K562 (cell line): Measurements from ENCODE around the gene AK5. TPM values are rescaled to one million over a fixed set of nuclear protein-coding genes. Genes with fewer than 3 reads are reported as not detected.

Experiments
- ATAC-seq: fragments of 200-7000 bp; cut with Tn5 transposase; 3 replicates; pipeline ENCODE4 v1.9.1; 2020; ENCODE audit warnings: moderate library complexity
- BruUV-seq: library from RNA; stranded (reverse); fragments of 400-500 nt; replicated peaks from 2 replicates; lab custom pipeline; 2021; lab: Mats Ljungman, UMichigan
- CTCF ChIA-PET: fragments of 300-600 bp; formaldehyde crosslinking; extraction: SDS; loops from one replicate; lab custom pipeline; 2021; ENCODE audit warnings: low intra/inter-chr PET ratio; lab: Yijun Ruan, JAX
- POLR2A ChIA-PET: fragments of 300-600, 350-650 bp; sonication (Branson Sonifier 250); formaldehyde crosslinking; extraction: SDS; loops from one replicate; lab custom pipeline; 2021; ENCODE audit warnings: antibody characterized with exemption, inconsistent platforms; lab: Yijun Ruan, JAX
- DNase-seq, 4 experiments: peaks; one replicate each; pipeline versions ENCODE4 v3.0.0 to v3.0.0-alpha.2; 2011 to 2018; ENCODE audit warnings: low spot score in 3 of 4, mixed read lengths in 3 of 4; ENCODE audit errors: extremely low read depth in 1 of 4
- FAIRE-seq: peaks from 2 replicates; lab custom pipeline; 2011; peaks lifted over from hg19 to GRCh38; lab: Jason Lieb, UNC
- H2AFZ ChIP-seq: 2 replicates; pipeline ENCODE4 v1.6.0; 2011; ENCODE audit warnings: low read depth, low read length, control low read depth, inconsistent platforms
- H3K27ac ChIP-seq: fragments of 200-600 bp; 3 replicates; pipeline ENCODE4 v1.8.0; 2011; ENCODE audit warnings: low read depth, mild to moderate bottlenecking, control low read depth, inconsistent platforms, low read length, moderate library complexity, mixed read lengths; ENCODE audit errors: extremely low read depth
- H3K27me3 ChIP-seq, 2 experiments: fragments of 300-600 bp in 1 of 2; 2 replicates in 1 of 2; 3 replicates in 1 of 2; pipeline versions ENCODE4 v1.6.0 to v1.8.0; 2011; ENCODE audit warnings: inconsistent platforms in 2 of 2, low read length in 2 of 2, mild to moderate bottlenecking in 1 of 2, mixed read lengths in 1 of 2, moderate library complexity in 1 of 2; ENCODE audit not compliant: control insufficient read depth in 2 of 2, insufficient read depth in 2 of 2
- H3K36me3 ChIP-seq: fragments of 300-600 bp; 3 replicates; pipeline ENCODE4 v1.8.0; 2011; ENCODE audit warnings: mild to moderate bottlenecking, low read length, inconsistent platforms; ENCODE audit not compliant: control insufficient read depth, insufficient read depth
- H3K4me1 ChIP-seq, 2 experiments: fragments of 200-600 bp in 1 of 2; replicated peaks in 1 of 2; 2 replicates in 1 of 2; 3 replicates in 1 of 2; pipeline versions ENCODE4 v1.5.1 to v1.8.0; 2011; ENCODE audit warnings: inconsistent platforms in 2 of 2, low read length in 2 of 2, mild to moderate bottlenecking in 1 of 2, mixed read lengths in 1 of 2, moderate library complexity in 1 of 2; ENCODE audit not compliant: control insufficient read depth in 2 of 2, insufficient read depth in 2 of 2
- H3K4me2 ChIP-seq: 2 replicates; pipeline ENCODE4 v1.6.1; 2011; ENCODE audit warnings: low read length, control low read depth, inconsistent platforms, mixed read lengths; ENCODE audit not compliant: insufficient read depth
- H3K4me3 ChIP-seq: fragments of 200-600 bp; sonication (generic), shearing (Covaris generic); 2 replicates; pipeline ENCODE4 v1.5.1; 2016; ENCODE audit warnings: control low read depth, inconsistent platforms
- H3K79me2 ChIP-seq: fragments of 200-600 bp; 3 replicates; pipeline ENCODE4 v1.8.0; 2011; ENCODE audit warnings: low read length, inconsistent platforms; ENCODE audit not compliant: control insufficient read depth, insufficient read depth
- H3K9ac ChIP-seq, 2 experiments: 2 replicates each; pipeline versions ENCODE4 v1.6.0 to v1.6.1; 2011; ENCODE audit warnings: low read depth in 2 of 2, low read length in 2 of 2, control low read depth in 1 of 2, inconsistent platforms in 1 of 2, mild to moderate bottlenecking in 1 of 2, mixed read lengths in 1 of 2; ENCODE audit not compliant: insufficient read depth in 1 of 2
- H3K9me1 ChIP-seq: one replicate; pipeline ENCODE4 v1.6.0; 2011; ENCODE audit warnings: inconsistent platforms, mild to moderate bottlenecking, low read length, moderate library complexity; ENCODE audit not compliant: control insufficient read depth, insufficient read depth
- H3K9me3 ChIP-seq: replicated peaks from 2 replicates; pipeline ENCODE4 v1.5.1; 2011; ENCODE audit warnings: low read depth, low read length, inconsistent platforms; ENCODE audit not compliant: control insufficient read depth, insufficient read depth
- H4K20me1 ChIP-seq: replicated peaks from 2 replicates; pipeline ENCODE4 v1.6.1; 2011; ENCODE audit warnings: low read length, inconsistent platforms, mixed read lengths; ENCODE audit not compliant: control insufficient read depth, insufficient read depth
- ARHGAP35 ChIP-seq: fragments of 450-650 bp; IDR thresholded peaks from 2 replicates; pipeline ENCODE4 v1.6.1; 2018; ENCODE audit not compliant: partially characterized antibody
- BCOR ChIP-seq: fragments of 450-650 bp; IDR thresholded peaks from 2 replicates; pipeline ENCODE4 v1.6.1; 2016
- CBX8 ChIP-seq: fragments of 200-600 bp; sonication (generic); IDR thresholded peaks from 2 replicates; pipeline ENCODE4 v1.6.1; 2012; ENCODE audit warnings: borderline replicate concordance, mixed run types, low read depth, mild to moderate bottlenecking, moderate library complexity, mixed read lengths, low read length, control low read depth, inconsistent platforms; ENCODE audit not compliant: poor library complexity, severe bottlenecking; ENCODE audit errors: extremely low read depth
- CSDE1 ChIP-seq, 2 experiments: fragments of 450-650 bp; IDR thresholded peaks; 2 replicates each; pipeline ENCODE4 v1.6.1; 2016; ENCODE audit warnings: mild to moderate bottlenecking in 1 of 2
- FOSL1 ChIP-seq: fragments of 200-800 bp; sonication (Bioruptor generic); conservative IDR thresholded peaks from 2 replicates; pipeline ENCODE4 v1.6.1; 2016; ENCODE audit warnings: missing genetic modification characterization, missing compliant biosample characterization
- FOXA1 ChIP-seq: fragments of 450-650 bp; IDR thresholded peaks from 2 replicates; pipeline ENCODE4 v1.6.1; 2016; ENCODE audit warnings: mild to moderate bottlenecking, borderline replicate concordance
- HDAC3 ChIP-seq: fragments of 450-650 bp; IDR thresholded peaks from 2 replicates; pipeline ENCODE4 v1.6.1; 2018; ENCODE audit warnings: borderline replicate concordance, mild to moderate bottlenecking, moderate library complexity; ENCODE audit not compliant: partially characterized antibody
- KDM2B ChIP-seq: fragments of 250-450 bp; sonication (Bioruptor Pico); IDR thresholded peaks from 2 replicates; pipeline ENCODE4 v1.8.0; 2021; ENCODE audit warnings: mild to moderate bottlenecking, moderate library complexity
- LCOR ChIP-seq: sonication (generic); formaldehyde crosslinking; IDR thresholded peaks from 2 replicates; pipeline ENCODE4 v1.8.0; 2022; ENCODE audit warnings: mild to moderate bottlenecking, missing genetic modification reagents
- NFE2L1 ChIP-seq: fragments of 450-650 bp; IDR thresholded peaks from 2 replicates; pipeline ENCODE4 v1.6.1; 2016; ENCODE audit warnings: missing genetic modification characterization, low read depth, mild to moderate bottlenecking, missing compliant biosample characterization, moderate library complexity, borderline replicate concordance
- PHF20 ChIP-seq: fragments of 450-650 bp; IDR thresholded peaks from 2 replicates; pipeline ENCODE4 v1.6.1; 2018; ENCODE audit not compliant: partially characterized antibody
- RBM25 ChIP-seq: fragments of 200-400 bp; formaldehyde crosslinking; IDR thresholded peaks from 2 replicates; pipeline ENCODE4 v1.6.1; 2018; ENCODE audit warnings: low read length, low read depth, moderate library complexity; ENCODE audit not compliant: severe bottlenecking
- RBM39 ChIP-seq: fragments of 200-400 bp; formaldehyde crosslinking; optimal IDR thresholded peaks from 2 replicates; pipeline ENCODE3; 2018; ENCODE audit warnings: low read depth, low read length
- SMC3 ChIP-seq: conservative IDR thresholded peaks from 2 replicates; pipeline ENCODE4 v1.6.1; 2011; ENCODE audit warnings: low read depth, low read length, improper control_type of control experiment; ENCODE audit not compliant: insufficient read depth
- ZC3H8 ChIP-seq: fragments of 450-650 bp; IDR thresholded peaks from 2 replicates; pipeline ENCODE4 v1.6.1; 2017
- WGBS: fragments of 100-300 bp; shearing (Covaris generic); methylation state at CpG from one replicate; pipeline ENCODE4 v1.1.6; 2016; ENCODE audit warnings: low coverage, mixed read lengths; ENCODE audit not compliant: insufficient coverage; ENCODE audit errors: missing lambda C conversion rate; 5-methylcytosine and 5-hydroxymethylcytosine counted together
- in situ Hi-C: fragments of 300-500 bp; cut with MboI; formaldehyde crosslinking; loops from 4 replicates; pipeline ENCODE4 v1.15.0; 2018; ENCODE audit warnings: inconsistent platforms, mixed read lengths
- intact Hi-C: fragments of 100-400 bp; cut with micrococcal nuclease; formaldehyde crosslinking; loops from 2 replicates; pipeline ENCODE4 v1.14.2; 2022
- polyA plus RNA-seq, 8 experiments: library from polyadenylated mRNA; depleted of rRNA in 4 of 8; stranded (reverse) in 5 of 8; unstranded in 3 of 8; fragments of >200 nt; fragmentation: Nextera tagmentation in 2 of 8; fragmentation: Illumina TruSeq in 1 of 8; extraction: Ambion mirVana in 2 of 8; extraction: Trizol in 1 of 8; gene quantifications; 2 replicates each; pipeline versions ENCODE4 v1.2.1 to v1.2.3, GENCODE V29; 2011 to 2014; ENCODE audit warnings: inconsistent platforms in 1 of 8, missing spikeins in 1 of 8
- total RNA-seq, 7 experiments: library from RNA; depleted of rRNA in 6 of 7; stranded (reverse); fragments of >200 nt in 6 of 7; fragmentation: Illumina TruSeq in 2 of 7; extraction: Trizol in 2 of 7; gene quantifications; 2 replicates each; pipeline versions ENCODE4 v1.2.1 to v1.2.3, GENCODE V29; 2011 to 2021; ENCODE audit warnings: low replicate concordance in 1 of 7
- TF ChIP-seq, protein P1 (sequence below): IDR thresholded peaks from 2 replicates; pipeline ENCODE4 v1.6.1; 2014; ENCODE audit warnings: antibody characterized with exemption
- TF ChIP-seq, protein P2 (sequence below): fragments of 450-650 bp; formaldehyde crosslinking; IDR thresholded peaks from 2 replicates; pipeline ENCODE4 v1.4.0; 2022; ENCODE audit warnings: mild to moderate bottlenecking, moderate library complexity
- TF ChIP-seq, protein P3 (sequence below): sonication (generic); formaldehyde crosslinking; IDR thresholded peaks from 2 replicates; pipeline ENCODE4 v1.8.1; 2023; ENCODE audit warnings: mild to moderate bottlenecking, missing genetic modification reagents

Gene AK5
- total and polyA plus RNA-seq, 9 of the 15 experiments (the other 6 are each of a cell fraction or from before 2014, with no cell fraction given) = 0.06 TPM; not detected in 8

GRCh38 chr1:77385551-77385950 lies 103.7 kb downstream of the AK5 start:
- Histone ChIP-seq H3K4me3 (no peak overlapping the region), H3K79me2 (no peaks in the 10 kb centered on the region), H3K27me3 (no peaks in the 10 kb centered on the region), H3K9me3 (no peaks in the 10 kb centered on the region), H4K20me1 (no peaks in the 10 kb centered on the region), H2AFZ (no peak overlapping the region), H3K36me3 (no peaks in the 10 kb centered on the region), H3K4me2 (no peak overlapping the region), H3K4me1 (no peaks in the 10 kb centered on the region), H3K27ac (no peak overlapping the region), H3K9me1 (no peaks in the 10 kb centered on the region), H3K9ac (no peak overlapping the region)
- no peak for ATAC-seq
- 2% methylated on average over 3 of the region's 3 CpGs for WGBS
- ChIA-PET CTCF (no interaction called here), POLR2A (no interaction called here)
- BruUV-seq = no TSS peak
- DNase-seq = no peak
- TF ChIP-seq RBM39 (no peak), LCOR (CRISPR knock-in tag) (no peak), FOXA1 (no peak), NFE2L1 (tag) (no peak), KDM2B (CRISPR knock-in tag) (no peak), RBM25 (no peak), SMC3 (no peak), BCOR (no peak), CBX8 (no peak), FOSL1 (no peak), ARHGAP35 (no peak), ZC3H8 (no peak), CSDE1 (IDR thresholded peaks at IDR 0.05) (no peak), PHF20 (no peak), HDAC3 (no peak)
- TF ChIP-seq, protein P1, sequence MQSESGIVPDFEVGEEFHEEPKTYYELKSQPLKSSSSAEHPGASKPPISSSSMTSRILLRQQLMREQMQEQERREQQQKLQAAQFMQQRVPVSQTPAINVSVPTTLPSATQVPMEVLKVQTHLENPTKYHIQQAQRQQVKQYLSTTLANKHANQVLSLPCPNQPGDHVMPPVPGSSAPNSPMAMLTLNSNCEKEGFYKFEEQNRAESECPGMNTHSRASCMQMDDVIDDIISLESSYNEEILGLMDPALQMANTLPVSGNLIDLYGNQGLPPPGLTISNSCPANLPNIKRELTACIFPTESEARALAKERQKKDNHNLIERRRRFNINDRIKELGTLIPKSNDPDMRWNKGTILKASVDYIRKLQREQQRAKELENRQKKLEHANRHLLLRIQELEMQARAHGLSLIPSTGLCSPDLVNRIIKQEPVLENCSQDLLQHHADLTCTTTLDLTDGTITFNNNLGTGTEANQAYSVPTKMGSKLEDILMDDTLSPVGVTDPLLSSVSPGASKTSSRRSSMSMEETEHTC = no peak
- TF ChIP-seq, protein P2, sequence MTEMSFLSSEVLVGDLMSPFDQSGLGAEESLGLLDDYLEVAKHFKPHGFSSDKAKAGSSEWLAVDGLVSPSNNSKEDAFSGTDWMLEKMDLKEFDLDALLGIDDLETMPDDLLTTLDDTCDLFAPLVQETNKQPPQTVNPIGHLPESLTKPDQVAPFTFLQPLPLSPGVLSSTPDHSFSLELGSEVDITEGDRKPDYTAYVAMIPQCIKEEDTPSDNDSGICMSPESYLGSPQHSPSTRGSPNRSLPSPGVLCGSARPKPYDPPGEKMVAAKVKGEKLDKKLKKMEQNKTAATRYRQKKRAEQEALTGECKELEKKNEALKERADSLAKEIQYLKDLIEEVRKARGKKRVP (CRISPR knock-in tag) = no peak
- TF ChIP-seq, protein P3, sequence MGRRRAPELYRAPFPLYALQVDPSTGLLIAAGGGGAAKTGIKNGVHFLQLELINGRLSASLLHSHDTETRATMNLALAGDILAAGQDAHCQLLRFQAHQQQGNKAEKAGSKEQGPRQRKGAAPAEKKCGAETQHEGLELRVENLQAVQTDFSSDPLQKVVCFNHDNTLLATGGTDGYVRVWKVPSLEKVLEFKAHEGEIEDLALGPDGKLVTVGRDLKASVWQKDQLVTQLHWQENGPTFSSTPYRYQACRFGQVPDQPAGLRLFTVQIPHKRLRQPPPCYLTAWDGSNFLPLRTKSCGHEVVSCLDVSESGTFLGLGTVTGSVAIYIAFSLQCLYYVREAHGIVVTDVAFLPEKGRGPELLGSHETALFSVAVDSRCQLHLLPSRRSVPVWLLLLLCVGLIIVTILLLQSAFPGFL = no peak
- intact Hi-C loops (no loop called here), in situ Hi-C loops (no loop called here)
- FAIRE-seq = no peak
